ENCODE measurements around the gene DNAI1.

DNA sequence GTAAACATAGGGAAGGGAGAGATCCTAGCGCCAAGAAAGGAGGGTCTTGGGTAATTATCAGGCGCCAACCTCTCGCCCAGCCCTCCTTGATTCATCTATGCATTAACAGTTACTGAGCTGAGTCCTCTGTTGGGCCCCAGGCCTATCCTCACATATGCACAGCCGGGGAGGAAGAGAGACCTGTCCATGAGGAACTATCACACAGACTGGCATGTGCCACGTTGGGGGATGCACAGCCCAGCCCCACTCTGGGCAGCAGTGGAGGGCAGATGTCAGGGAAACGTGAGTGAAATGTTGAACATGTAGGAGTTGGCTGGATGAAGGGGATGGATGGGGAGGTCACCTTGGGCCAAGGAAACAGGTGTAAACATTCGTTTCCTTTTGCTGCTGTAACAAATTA lies 82.9 kb downstream of the DNAI1 start:
- TF ChIP-seq, protein P1, sequence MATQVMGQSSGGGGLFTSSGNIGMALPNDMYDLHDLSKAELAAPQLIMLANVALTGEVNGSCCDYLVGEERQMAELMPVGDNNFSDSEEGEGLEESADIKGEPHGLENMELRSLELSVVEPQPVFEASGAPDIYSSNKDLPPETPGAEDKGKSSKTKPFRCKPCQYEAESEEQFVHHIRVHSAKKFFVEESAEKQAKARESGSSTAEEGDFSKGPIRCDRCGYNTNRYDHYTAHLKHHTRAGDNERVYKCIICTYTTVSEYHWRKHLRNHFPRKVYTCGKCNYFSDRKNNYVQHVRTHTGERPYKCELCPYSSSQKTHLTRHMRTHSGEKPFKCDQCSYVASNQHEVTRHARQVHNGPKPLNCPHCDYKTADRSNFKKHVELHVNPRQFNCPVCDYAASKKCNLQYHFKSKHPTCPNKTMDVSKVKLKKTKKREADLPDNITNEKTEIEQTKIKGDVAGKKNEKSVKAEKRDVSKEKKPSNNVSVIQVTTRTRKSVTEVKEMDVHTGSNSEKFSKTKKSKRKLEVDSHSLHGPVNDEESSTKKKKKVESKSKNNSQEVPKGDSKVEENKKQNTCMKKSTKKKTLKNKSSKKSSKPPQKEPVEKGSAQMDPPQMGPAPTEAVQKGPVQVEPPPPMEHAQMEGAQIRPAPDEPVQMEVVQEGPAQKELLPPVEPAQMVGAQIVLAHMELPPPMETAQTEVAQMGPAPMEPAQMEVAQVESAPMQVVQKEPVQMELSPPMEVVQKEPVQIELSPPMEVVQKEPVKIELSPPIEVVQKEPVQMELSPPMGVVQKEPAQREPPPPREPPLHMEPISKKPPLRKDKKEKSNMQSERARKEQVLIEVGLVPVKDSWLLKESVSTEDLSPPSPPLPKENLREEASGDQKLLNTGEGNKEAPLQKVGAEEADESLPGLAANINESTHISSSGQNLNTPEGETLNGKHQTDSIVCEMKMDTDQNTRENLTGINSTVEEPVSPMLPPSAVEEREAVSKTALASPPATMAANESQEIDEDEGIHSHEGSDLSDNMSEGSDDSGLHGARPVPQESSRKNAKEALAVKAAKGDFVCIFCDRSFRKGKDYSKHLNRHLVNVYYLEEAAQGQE (IDR thresholded peaks at IDR 0.05): no peak
- no peak for TF ChIP-seq POLR2A (IDR thresholded peaks at IDR 0.05; ENCODE audit: low read length)
- TF ChIP-seq, protein P2, sequence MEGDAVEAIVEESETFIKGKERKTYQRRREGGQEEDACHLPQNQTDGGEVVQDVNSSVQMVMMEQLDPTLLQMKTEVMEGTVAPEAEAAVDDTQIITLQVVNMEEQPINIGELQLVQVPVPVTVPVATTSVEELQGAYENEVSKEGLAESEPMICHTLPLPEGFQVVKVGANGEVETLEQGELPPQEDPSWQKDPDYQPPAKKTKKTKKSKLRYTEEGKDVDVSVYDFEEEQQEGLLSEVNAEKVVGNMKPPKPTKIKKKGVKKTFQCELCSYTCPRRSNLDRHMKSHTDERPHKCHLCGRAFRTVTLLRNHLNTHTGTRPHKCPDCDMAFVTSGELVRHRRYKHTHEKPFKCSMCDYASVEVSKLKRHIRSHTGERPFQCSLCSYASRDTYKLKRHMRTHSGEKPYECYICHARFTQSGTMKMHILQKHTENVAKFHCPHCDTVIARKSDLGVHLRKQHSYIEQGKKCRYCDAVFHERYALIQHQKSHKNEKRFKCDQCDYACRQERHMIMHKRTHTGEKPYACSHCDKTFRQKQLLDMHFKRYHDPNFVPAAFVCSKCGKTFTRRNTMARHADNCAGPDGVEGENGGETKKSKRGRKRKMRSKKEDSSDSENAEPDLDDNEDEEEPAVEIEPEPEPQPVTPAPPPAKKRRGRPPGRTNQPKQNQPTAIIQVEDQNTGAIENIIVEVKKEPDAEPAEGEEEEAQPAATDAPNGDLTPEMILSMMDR (IDR thresholded peaks at IDR 0.05): no peak
- no peak for TF ChIP-seq HOXA7 (CRISPR knock-in tag; IDR thresholded peaks at IDR 0.05)
- no peak for TF ChIP-seq MYC (IDR thresholded peaks at IDR 0.05; ENCODE audit: borderline replicate concordance, low read length)
- no peak for TF ChIP-seq CHD2 (IDR thresholded peaks at IDR 0.05; ENCODE audit: low read length, partially characterized antibody)
- TF ChIP-seq RFX5 (IDR thresholded peaks at IDR 0.05): no peak
- no peak for TF ChIP-seq KDM1A (IDR thresholded peaks at IDR 0.05; ENCODE audit: low read depth)
- TF ChIP-seq EP300 (IDR thresholded peaks at IDR 0.05): no peak
- TF ChIP-seq, protein P3, sequence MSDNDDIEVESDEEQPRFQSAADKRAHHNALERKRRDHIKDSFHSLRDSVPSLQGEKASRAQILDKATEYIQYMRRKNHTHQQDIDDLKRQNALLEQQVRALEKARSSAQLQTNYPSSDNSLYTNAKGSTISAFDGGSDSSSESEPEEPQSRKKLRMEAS (IDR thresholded peaks at IDR 0.05): no peak
- TF ChIP-seq FOSL2 (IDR thresholded peaks at IDR 0.05): no peak
- no peak for TF ChIP-seq FOSL2 (CRISPR knock-in tag; IDR thresholded peaks at IDR 0.05)
- TF ChIP-seq EHF (CRISPR knock-in tag; IDR thresholded peaks at IDR 0.05): no peak
- TF ChIP-seq JUNB (IDR thresholded peaks at IDR 0.05): no peak
- TF ChIP-seq RNF2 (IDR thresholded peaks at IDR 0.05; ENCODE audit: borderline replicate concordance, low read depth): no peak
